ENCODE results near the gene SOS1.
"Not testable (repeated sequence)": the region's sequence is repeated elsewhere in the genome, so short reads cannot be mapped to it uniquely, and the experiment has no call there.

The SOS1 gene

GRCh38 chr2:39140322-39140847 is 19.5 kb upstream of the SOS1 start:
- in situ Hi-C loops (cut with HindIII; ENCODE audit: low sequenced_read_pairs): no loop called here
- H3K4me3 ChIP-seq (ENCODE audit: low read depth, low read length): no peak overlapping the region
- TF ChIP-seq, protein P1, sequence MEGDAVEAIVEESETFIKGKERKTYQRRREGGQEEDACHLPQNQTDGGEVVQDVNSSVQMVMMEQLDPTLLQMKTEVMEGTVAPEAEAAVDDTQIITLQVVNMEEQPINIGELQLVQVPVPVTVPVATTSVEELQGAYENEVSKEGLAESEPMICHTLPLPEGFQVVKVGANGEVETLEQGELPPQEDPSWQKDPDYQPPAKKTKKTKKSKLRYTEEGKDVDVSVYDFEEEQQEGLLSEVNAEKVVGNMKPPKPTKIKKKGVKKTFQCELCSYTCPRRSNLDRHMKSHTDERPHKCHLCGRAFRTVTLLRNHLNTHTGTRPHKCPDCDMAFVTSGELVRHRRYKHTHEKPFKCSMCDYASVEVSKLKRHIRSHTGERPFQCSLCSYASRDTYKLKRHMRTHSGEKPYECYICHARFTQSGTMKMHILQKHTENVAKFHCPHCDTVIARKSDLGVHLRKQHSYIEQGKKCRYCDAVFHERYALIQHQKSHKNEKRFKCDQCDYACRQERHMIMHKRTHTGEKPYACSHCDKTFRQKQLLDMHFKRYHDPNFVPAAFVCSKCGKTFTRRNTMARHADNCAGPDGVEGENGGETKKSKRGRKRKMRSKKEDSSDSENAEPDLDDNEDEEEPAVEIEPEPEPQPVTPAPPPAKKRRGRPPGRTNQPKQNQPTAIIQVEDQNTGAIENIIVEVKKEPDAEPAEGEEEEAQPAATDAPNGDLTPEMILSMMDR (IDR thresholded peaks at IDR 0.05; ENCODE audit: low read depth, low read length, missing control alignments): no peak
- no peak for DNase-seq (ENCODE audit: low read depth)

DNA sequence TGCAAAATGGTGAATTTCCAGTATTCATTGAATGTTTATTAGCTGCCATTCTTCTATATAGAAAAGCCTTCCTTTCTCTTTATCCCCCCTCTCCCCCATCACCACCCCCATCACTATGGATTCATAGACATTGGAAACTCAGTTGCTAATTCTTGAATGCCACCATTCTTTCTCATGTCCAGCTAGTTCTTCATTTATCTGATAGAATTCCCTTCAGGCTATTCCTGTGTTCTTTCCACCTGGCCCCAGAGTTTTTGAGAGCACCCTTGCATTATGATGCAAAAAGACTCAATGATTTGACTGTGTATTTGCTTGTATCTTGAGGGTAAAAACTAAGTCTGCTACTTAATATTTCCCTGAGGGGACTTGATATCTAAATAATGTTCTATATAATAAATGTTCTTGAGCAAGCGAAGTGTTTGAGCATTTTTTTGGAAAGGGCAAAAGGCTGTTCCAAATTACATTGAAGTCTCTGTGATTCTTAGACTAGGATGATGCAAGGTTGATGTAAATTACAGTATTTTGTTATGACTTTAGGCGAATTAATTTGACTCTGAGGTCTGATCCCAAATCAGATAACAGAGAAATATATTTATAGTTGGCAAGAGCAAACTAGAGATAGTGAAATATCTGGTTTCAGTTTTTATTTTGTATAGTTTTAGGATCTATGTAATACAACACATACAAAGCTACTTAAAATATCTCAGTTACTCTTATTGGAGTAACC is 18.8 kb upstream of the SOS1 start:
- no peak for DNase-seq (ENCODE audit: low read depth)
- TF ChIP-seq, protein P1 (IDR thresholded peaks at IDR 0.05; ENCODE audit: low read depth, low read length, missing control alignments): no peak
- in situ Hi-C loops (cut with HindIII; ENCODE audit: low sequenced_read_pairs): no loop called here
- H3K4me3 ChIP-seq (ENCODE audit: low read depth, low read length): no peak overlapping the region

DNA sequence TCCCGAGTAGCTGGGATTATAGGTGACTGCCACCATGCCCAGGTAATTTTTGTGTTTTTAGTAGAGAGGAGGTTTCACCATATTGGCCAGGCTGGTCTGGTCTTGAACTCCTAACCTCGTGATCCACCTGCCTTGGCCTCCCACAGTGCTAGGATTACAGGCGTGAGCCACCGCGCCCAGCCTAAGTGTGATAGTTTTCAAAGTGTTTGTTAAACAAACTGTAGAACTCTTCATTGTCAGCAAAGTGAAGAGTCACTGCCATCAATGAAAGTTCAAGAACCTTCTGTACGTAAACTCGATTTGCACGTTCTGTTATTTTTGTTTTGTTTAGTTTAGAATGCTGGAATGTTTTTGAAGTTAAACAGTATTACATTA is 18.0 kb upstream of the SOS1 start:
- TF ChIP-seq, protein P1 (IDR thresholded peaks at IDR 0.05; ENCODE audit: low read depth, low read length, missing control alignments): no peak
- DNase-seq (ENCODE audit: low read depth): no peak
- in situ Hi-C loops (cut with HindIII; ENCODE audit: low sequenced_read_pairs): no loop called here
- no peak overlapping the region for H3K4me3 ChIP-seq (ENCODE audit: low read depth, low read length)

DNA sequence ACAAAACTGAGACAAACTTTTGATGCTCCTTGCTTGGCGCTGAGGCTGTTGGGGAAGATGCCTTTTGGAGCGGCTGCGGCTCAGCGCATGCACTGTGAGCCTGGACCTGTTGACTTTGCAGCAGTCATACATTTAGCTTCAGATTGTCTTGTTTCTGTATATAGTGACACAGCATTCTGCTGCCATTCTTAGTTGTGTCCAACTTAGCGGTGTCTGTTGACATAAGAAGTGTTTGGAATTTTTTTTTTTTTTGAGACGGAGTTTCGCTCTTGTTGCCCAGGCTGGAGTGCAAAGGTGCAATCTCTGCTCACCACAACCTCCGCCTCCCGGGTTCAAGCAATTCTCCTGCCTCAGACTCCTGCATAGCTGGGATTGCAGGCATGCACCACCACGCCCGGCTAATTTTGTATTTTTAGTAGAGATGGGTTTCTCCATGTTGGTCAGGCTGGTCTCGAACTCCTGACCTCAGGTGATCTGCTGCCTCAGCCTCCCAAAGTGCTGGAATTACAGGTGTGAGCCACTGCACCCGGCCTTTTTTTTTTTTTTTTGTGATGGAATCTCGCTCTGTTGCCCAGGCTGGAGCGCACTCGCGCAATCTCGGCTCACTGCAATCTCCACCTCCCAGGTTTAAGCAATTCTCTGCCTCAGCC is 17.5 kb upstream of the SOS1 start:
- in situ Hi-C loops (cut with HindIII; ENCODE audit: low sequenced_read_pairs); DNase-seq (ENCODE audit: low read depth): not testable (repeated sequence)

DNA sequence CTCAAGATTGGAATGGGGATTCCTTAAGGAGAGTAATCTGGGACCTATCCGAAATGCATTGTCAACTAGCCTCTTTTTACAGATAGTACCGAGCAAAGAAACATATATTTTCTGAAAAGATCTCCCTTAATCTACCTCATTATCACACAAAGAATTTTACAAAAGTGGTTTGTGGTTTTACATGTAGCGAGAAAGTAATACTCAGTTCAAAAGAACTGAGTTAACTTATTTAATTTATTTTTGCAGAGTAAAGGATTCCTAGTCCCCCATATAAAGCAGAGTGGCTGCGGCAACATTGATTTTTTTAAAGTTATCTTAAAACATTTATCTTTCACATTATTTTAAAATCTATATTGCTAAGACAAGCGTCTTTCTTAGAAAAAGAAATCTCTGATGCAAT is 15.9 kb upstream of the SOS1 start:
- DNase-seq (ENCODE audit: low read depth): no peak
- H3K4me3 ChIP-seq (ENCODE audit: low read depth, low read length): no peak overlapping the region
- TF ChIP-seq, protein P1 (IDR thresholded peaks at IDR 0.05; ENCODE audit: low read depth, low read length, missing control alignments): no peak
- in situ Hi-C loops (cut with HindIII; ENCODE audit: low sequenced_read_pairs): no loop called here

More for the DNA sequence above, 17.5 kb upstream of the SOS1 start:
- H3K4me3 ChIP-seq (ENCODE audit: low read depth, low read length): not testable (repeated sequence)

- TF ChIP-seq, protein P1 (IDR thresholded peaks at IDR 0.05; ENCODE audit: low read depth, low read length, missing control alignments): no peak
- no peak for DNase-seq (ENCODE audit: low read depth)
- H3K4me3 ChIP-seq (ENCODE audit: low read depth, low read length): no peak overlapping the region
- in situ Hi-C loops (cut with HindIII; ENCODE audit: low sequenced_read_pairs): no loop called here
Measured at GRCh38 chr2:39135690-39136259, 14.9 kb upstream of the SOS1 start.

Data from astrocyte of the cerebellum (primary cell).